ENCODE data around the gene EXOC6B. TPM values are rescaled to one million over a fixed set of nuclear protein-coding genes. Genes with fewer than 3 reads are reported as not detected.
"Not testable (repeated sequence)": the region's sequence is repeated elsewhere in the genome, so short reads cannot be mapped to it uniquely, and the experiment has no call there.

EXOC6B gene
- total RNA-seq, 1 experiment from 2014 or later, result 11.7 TPM

DNA sequence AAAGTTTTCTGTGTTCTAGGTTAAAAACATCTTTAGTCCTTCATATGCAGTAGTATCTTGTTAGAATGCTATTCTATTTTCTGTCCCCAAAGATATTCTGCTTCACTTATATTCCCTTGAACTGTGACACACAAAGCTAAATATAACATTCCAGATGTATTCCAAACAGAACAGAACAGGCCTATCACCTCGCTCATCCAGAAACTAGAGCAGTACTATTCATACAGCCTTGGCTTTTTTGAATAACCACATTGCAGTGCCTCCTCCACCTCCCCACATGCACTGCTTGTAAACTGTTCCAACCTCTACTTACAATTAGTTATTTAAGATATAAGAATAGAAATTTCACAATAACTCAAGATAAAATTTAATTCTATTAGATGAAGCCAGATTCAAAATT lies 196.8 kb downstream of the EXOC6B start:
- H3K27me3 ChIP-seq, result no peaks in the 10 kb centered on the region
- DNase-seq, result no peak
- H3K4me3 ChIP-seq, result no peak overlapping the region
- no peaks in the 10 kb centered on the region for H3K9me3 ChIP-seq
- no peaks in the 10 kb centered on the region for H3K36me3 ChIP-seq

DNA sequence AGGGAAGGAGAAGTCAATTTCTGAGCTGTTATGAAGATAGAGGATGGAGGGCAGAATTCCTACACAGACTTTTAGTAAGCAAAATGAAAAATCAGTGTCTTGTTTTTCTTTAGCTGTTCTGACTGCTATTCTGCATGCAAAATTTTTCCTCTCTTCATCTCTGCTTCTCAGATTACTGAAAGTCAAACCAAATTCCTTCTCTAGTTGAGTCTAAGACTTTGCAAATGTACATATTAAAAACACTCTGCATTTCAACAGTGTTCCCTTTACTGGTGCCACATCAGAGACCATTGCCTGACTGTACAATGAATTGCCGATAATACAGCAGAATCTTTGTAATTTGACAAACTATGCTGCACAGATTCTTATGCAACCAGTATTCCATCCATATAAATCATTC lies 198.8 kb downstream of the EXOC6B start:
- Histone ChIP-seq H3K4me3 (no peak overlapping the region), H3K36me3 (no peaks in the 10 kb centered on the region), H3K27me3 (no peaks in the 10 kb centered on the region), H3K9me3 (no peaks in the 10 kb centered on the region)
- no peak for DNase-seq

DNA sequence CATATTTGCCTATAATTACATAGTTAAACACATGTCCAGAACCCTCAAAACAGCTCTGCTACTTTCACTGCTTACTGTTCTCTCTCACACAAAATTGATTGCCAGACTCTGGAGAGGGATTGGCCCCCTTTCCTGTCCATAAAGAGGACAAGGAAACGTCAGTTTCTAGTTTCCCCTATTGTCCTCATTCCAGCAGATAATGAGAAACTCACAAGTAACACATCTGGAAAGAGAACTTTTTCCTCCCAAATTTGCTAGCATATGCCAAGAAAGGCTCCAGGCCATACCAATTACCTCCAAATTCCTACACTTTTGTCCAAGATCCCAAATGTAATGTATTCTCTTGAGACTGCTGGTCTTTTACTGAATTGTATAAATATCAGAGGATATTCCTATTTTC lies 200.5 kb downstream of the EXOC6B start:
- H3K27me3 ChIP-seq, result no peaks in the 10 kb centered on the region
- no peaks in the 10 kb centered on the region for H3K36me3 ChIP-seq
- H3K4me3 ChIP-seq, result no peak overlapping the region
- no peaks in the 10 kb centered on the region for H3K9me3 ChIP-seq
- DNase-seq, result no peak

DNA sequence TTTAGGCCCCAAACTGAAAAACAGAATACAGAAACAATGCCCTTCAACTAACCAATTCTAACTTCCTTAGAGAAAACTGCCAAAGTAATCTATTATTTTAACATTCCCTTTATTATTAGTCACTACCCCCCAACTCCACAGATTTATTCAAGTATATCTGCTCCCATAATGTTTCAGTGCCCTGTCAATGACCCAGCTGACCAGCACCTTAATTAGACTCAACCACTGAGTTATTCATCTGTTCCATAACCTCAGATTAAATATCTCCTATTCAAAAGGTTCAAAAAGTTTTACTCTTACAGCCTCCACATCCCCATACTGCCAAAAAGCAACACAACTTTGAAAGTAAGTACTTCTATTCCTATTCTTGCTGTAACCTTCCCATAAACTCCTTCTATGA lies 202.4 kb downstream of the EXOC6B start:
- Histone ChIP-seq H3K36me3 (no peaks in the 10 kb centered on the region), H3K4me3 (no peak overlapping the region), H3K9me3 (no peaks in the 10 kb centered on the region), H3K27me3 (no peaks in the 10 kb centered on the region)
- no peak for DNase-seq

DNA sequence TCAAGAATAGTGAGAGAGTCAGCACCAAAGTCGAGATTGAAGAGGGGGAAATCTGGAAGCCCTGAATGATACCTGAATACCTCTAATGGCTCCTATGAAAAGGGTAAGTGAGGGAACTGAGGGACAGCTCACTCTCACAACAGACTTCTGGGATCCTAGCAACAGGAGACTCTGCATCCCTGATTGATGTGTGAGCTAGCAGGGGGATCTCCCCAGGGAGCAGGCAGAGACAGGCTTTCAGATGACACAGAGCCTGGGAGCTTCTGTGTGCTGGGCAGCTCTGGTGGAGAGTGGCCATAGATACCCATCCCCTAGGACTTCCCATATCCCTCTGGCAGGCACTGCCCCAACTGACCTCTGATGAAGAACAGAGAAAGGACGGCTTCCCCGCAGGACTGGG lies 206.2 kb downstream of the EXOC6B start:
- no peaks in the 10 kb centered on the region for H3K36me3 ChIP-seq
- no peaks in the 10 kb centered on the region for H3K9me3 ChIP-seq
- DNase-seq, result no peak
- H3K4me3 ChIP-seq, result no peak overlapping the region
- no peaks in the 10 kb centered on the region for H3K27me3 ChIP-seq

DNA sequence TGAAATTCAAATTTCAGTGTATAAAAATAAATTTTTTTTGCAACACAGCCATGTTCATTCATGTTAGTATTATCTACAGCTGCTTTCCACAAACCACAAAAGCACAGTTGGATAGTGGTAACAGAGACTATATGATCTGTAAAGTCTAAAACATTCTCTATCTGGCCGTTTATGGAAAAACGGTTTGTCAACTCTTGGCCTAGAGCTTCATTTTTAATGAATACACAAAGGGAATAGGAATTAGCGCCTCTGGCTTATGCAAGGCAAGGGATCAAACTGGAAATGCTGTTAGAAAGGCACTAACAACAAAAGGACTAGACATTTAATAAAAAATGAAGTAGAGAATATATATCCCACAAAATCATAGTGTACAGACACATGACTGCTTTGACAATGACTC lies 211.9 kb downstream of the EXOC6B start:
- Histone ChIP-seq H3K9me3 (peaks cover 4% of the 10 kb centered on the region; the same call in 1 of the 2 replicates), H3K36me3 (no peaks in the 10 kb centered on the region), H3K27me3 (no peaks in the 10 kb centered on the region), H3K4me3 (no peak overlapping the region)
- DNase-seq, result no peak

DNA sequence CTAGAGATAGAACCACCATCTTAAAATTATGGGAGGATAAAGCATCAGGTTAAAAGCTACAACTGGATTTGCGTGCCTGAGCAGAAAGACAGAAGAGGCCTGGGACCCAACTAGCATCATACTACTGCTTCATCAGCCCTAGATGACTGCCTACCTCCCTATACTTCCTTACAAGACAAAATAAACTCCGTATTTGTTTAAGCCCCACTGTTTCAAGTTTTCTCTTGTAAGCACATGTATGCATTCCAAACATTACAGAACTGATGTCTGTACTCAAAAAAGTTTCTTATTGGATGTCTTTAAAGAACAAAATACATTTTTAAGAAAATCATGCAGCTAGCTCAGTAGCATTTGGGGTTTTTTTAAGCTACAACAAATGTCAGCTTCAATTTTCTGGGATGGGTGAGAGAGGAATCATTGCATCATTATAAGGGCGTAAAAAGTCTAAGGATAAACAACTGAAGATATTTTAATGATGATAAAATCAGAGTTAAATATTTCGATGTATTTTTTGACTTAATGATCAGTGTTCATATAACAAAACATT lies 213.1 kb downstream of the EXOC6B start:
- no peak for DNase-seq
- Histone ChIP-seq H3K36me3 (no peaks in the 10 kb centered on the region), H3K4me3 (no peak overlapping the region), H3K27me3 (no peaks in the 10 kb centered on the region), H3K9me3 (peaks cover 4% of the 10 kb centered on the region; the same call in 1 of the 2 replicates)

DNA sequence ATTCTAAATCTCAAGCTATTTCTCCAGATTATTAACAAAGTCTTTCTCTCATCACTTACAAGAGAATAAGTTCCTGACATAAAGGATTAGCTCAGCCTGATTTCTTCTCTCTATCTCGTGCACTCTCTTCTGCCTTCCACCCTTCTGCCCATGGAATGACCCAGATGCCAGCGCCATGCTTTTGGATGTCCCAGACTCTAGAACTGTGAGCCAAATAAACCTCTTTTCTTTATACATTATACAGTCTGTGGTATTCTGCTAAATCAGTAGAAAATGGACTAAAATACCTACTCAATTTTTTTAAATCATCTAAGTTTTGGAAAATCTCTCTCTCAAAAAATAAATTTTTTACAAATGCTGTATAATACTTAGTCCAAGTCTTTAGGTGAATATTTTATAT lies 218.6 kb downstream of the EXOC6B start:
- Histone ChIP-seq H3K36me3 (no peaks in the 10 kb centered on the region), H3K9me3 (peaks cover 4% of the 10 kb centered on the region), H3K27me3 (no peaks in the 10 kb centered on the region), H3K4me3 (no peak overlapping the region)
- no peak for DNase-seq

DNA sequence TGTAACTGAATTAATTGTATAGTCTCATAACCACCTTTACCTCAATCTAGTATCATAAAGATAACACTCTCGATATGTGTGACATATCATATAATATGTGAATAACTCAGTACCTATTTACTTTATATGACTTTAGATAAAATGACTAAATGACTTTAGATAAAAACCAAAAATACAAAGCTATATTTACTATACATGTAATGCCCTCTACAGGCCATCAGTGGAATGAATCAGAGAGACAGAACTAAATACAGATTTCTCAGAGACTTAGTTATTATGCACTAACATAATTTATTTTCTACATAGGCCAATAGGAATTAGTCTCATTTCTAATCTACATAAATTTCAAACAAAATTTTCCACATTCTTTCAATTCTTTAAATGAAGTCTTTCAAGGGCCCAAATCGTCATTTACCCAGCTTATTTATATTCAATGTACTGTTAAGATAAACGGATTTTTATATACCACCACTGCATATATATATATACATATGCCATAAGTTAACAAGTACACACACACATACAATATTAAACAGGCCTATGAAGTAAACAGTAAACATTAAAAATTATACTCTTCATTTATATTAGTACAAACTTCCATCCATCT lies 219.9 kb downstream of the EXOC6B start:
- Histone ChIP-seq H3K36me3 (no peaks in the 10 kb centered on the region), H3K4me3 (no peak overlapping the region), H3K9me3 (peaks cover 4% of the 10 kb centered on the region), H3K27me3 (no peaks in the 10 kb centered on the region)
- no peak for DNase-seq

DNA sequence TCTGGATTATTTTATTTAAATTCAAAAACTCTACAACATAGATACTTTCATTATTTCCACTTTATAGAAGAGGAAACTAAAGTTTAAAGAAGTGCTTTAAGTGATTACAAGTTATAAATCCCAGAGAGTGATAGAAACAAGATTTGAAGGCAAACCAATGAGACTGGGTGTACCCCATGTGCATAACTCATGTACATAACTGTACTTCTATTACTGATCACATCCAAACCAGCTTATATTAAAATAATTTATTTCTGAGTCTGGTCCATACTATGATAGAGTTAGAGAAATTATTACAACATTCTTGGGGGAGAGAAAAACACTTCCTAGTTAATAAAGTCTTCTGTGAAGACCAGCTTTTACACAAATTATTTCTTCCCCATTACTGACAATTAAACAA lies 221.4 kb downstream of the EXOC6B start:
- Histone ChIP-seq H3K9me3 (no peaks in the 10 kb centered on the region; the same call in 1 of the 2 replicates), H3K27me3 (no peaks in the 10 kb centered on the region), H3K36me3 (no peaks in the 10 kb centered on the region), H3K4me3 (no peak overlapping the region)
- DNase-seq, result no peak

DNA sequence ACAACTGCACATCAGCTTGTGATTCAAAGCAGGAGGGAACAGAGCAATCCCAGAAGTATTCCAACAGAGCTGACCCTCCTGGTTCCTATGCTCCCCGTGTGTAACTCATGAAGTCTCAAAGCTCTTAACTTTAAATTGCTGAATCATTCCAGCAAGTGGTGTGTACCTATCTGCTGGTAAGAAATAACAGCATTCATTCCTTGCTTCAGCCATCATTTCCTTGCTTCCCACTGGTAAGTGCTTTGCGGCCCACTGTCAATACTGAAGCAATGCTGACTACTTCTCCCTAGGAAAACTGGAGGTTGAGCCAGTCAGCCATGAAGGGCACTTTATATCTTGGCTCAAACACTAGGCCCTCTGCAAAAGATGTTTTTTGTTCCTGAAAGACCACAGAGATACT lies 222.4 kb downstream of the EXOC6B start:
- no peak for DNase-seq
- Histone ChIP-seq H3K4me3 (no peak overlapping the region), H3K9me3 (no peaks in the 10 kb centered on the region; the same call in 1 of the 2 replicates), H3K36me3 (no peaks in the 10 kb centered on the region), H3K27me3 (no peaks in the 10 kb centered on the region)

DNA sequence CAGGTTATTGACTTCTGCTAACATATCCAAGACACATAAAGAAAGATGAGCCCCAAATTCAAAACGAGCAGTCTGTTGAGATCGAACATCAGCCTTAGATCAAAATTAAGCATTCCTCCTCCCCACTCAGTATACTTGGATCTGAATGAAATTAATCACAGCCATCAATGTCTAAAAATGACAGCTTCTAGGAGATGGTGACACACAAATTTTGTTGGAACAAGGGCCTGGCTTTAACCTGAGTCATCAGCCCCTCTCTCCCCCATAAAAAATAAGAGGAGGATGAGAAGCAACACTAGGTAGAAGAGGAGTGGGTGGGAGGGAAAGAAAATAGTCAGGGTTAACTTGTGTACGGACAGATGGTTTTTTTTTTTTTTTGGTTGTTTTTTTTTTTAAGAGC lies 223.1 kb downstream of the EXOC6B start:
- Histone ChIP-seq H3K36me3 (no peaks in the 10 kb centered on the region), H3K9me3 (no peaks in the 10 kb centered on the region; the same call in 1 of the 2 replicates), H3K4me3 (no peak overlapping the region), H3K27me3 (no peaks in the 10 kb centered on the region)
- DNase-seq, result no peak

DNA sequence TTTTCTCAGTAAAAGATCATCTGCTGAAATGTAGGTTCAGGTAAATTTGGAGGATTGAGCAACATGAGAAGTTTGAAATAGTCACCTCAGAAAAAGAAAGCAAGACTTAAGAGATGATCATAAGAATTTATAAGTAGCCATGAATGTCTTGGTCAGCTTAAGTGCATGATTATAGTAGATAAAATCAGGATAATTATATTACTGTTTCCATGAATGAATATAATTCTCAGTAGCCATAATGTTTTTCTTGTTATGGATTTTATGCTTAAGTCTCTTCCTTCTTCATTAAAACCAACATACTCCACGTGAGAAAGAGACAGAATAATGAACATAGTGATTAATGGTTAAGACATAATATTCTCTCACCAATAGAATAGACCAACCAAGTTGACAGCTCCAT lies 223.7 kb downstream of the EXOC6B start:
- no peak for DNase-seq
- H3K4me3 ChIP-seq, result no peak overlapping the region
- no peaks in the 10 kb centered on the region for H3K36me3 ChIP-seq
- H3K27me3 ChIP-seq, result no peaks in the 10 kb centered on the region
- no peaks in the 10 kb centered on the region for H3K9me3 ChIP-seq

DNA sequence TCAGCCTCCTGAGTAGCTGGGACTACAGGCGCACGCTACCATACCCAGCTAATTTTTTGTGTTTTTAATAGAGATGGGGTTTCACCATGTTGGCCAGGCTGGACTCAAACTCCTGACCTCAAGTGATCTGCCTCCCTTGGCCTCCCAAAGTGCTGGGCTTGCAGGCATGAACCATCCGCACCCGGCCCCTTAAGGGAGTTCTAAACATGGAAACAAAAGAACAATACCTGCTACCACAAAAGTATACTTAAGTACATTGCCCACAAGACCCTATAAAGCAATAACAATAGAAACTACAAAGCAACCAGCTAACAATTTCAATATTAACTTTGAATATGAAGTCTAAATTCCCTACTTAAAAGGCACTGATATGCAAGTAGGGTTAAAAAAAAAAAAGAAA lies 242.0 kb downstream of the EXOC6B start:
- H3K27me3 ChIP-seq, DNase-seq, H3K9me3 ChIP-seq, H3K4me3 ChIP-seq, H3K36me3 ChIP-seq: not testable (repeated sequence)

DNA sequence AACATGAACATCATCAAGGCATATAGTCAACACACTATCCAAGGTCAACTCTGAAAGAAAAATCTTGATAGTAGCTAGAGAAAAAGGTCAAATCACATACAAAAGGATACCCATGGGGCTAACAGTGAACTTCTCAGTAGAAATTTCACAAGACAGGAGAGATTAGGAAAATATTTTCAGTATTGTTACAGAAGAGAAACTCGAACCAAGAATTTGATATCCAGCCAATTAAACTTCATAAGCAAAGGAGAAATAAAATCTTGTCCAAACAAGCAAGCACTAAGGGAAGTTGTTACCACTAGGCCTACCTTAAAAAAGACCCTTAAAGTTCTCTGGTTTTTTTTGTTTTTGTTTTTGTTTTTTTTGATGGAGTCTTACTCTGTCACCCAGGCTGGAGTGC lies 242.5 kb downstream of the EXOC6B start:
- Histone ChIP-seq H3K27me3 (no peaks in the 10 kb centered on the region), H3K9me3 (no peaks in the 10 kb centered on the region), H3K4me3 (no peak overlapping the region), H3K36me3 (no peaks in the 10 kb centered on the region)
- DNase-seq, result no peak

DNA sequence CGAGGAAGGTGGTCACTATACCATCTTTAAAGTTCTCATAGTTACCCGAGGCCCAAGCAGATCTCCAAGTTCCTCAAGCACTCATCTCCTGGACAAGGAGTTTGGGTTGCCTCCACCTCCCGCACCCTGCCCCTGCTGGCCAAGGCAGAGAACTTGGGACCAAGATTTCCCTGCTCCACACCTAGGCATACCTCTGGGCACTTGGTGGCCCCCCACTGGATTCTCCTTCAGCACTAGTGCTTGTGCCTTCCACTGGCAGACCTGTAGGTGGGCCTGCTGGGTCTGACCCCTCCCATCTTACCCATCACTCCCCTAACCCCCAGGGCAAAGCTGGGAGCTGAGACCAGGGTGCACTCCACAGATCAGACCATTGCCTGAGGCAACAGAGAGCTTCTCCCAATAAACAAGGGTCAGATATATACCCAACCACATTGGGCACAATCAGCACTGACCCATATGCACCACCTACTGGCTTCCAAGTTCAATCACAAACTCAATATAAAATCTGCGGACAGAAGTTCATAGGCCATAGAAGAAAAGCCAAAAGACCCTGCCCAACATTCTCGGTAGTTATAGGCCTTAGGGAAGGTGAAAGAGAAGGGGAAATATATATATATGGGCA lies 244.2 kb downstream of the EXOC6B start:
- no peak for DNase-seq
- Histone ChIP-seq H3K36me3 (no peaks in the 10 kb centered on the region), H3K27me3 (no peaks in the 10 kb centered on the region)

DNA sequence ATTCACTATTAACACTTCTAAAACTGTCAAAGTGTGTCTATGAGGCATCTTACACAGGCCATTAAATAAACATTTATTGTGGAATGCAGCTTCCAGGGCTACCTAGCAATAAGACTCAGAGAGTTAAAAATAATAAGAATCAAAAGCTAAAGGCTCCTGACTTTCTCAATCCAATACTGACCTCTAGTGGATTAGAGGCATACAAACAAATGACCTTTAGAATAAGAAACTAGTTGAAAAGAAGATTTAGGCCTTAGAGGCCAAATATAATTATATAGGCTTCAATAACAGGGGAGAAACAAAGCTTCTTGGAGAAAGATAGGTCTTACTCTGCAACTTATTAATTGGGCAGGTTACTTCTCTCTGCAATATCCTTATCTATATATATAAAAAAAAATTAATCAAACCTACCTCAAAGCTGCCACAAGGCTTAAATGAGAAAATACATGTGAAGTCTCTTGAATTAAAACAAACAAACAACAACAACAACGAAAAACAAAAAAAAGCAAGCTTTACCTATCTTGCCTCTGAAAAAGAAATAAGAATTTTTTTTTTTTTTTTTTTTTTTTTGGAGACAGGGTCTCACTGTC lies 246.1 kb downstream of the EXOC6B start:
- no peaks in the 10 kb centered on the region for H3K27me3 ChIP-seq
- no peak for DNase-seq
- H3K36me3 ChIP-seq, result no peaks in the 10 kb centered on the region

More for the DNA sequence above, 244.2 kb downstream of the EXOC6B start:
- H3K4me3 ChIP-seq, result no peak overlapping the region
- H3K9me3 ChIP-seq, result no peaks in the 10 kb centered on the region

DNA sequence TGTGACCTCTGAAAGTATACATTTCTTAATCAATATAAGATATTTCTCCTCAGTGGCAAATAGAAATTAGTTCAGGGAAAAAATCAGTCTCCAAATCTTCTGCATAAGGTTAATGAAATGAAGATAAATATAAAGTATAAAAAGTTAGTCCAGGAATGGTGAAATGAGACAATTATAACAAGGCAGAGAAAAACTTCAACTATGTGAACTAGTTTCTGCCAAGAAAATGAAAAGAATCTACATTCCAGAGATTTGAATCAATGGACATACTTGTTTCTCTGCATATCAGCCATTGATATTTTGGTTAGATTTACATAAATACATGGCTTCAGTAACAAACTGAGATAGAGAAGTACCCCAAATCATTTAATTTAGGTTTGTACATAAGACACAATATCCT lies 249.0 kb downstream of the EXOC6B start:
- DNase-seq, result no peak
- Histone ChIP-seq H3K36me3 (no peaks in the 10 kb centered on the region), H3K27me3 (no peaks in the 10 kb centered on the region), H3K9me3 (no peaks in the 10 kb centered on the region), H3K4me3 (no peak overlapping the region)

More for the DNA sequence above, 246.1 kb downstream of the EXOC6B start:
- no peaks in the 10 kb centered on the region for H3K9me3 ChIP-seq
- H3K4me3 ChIP-seq, result no peak overlapping the region
